Fibroblast of lung (primary cell): ENCODE measurements around the gene NEDD4L.

Source experiments
- EZH2 ChIP-seq: IDR thresholded peaks from 2 replicates; pipeline ENCODE4 v1.5.1; 2012; ENCODE audit warnings: low read length, control low read depth, mild to moderate bottlenecking; ENCODE audit errors: missing control alignments
- TF ChIP-seq, protein P1 (sequence below), 2 donors: IDR thresholded peaks in 1 of 2; conservative IDR thresholded peaks in 1 of 2; 1 replicate in 1 of 2; 2 replicates in 1 of 2; pipeline ENCODE4 v1.5.1; 2011 to 2012; ENCODE audit warnings: low read length in 2 of 2, control low read depth in 1 of 2, inconsistent platforms in 1 of 2, low read depth in 1 of 2, mild to moderate bottlenecking in 1 of 2

GRCh38 chr18:58338141-58338540, 294.1 kb downstream of the NEDD4L start:
- TF ChIP-seq, protein P1, sequence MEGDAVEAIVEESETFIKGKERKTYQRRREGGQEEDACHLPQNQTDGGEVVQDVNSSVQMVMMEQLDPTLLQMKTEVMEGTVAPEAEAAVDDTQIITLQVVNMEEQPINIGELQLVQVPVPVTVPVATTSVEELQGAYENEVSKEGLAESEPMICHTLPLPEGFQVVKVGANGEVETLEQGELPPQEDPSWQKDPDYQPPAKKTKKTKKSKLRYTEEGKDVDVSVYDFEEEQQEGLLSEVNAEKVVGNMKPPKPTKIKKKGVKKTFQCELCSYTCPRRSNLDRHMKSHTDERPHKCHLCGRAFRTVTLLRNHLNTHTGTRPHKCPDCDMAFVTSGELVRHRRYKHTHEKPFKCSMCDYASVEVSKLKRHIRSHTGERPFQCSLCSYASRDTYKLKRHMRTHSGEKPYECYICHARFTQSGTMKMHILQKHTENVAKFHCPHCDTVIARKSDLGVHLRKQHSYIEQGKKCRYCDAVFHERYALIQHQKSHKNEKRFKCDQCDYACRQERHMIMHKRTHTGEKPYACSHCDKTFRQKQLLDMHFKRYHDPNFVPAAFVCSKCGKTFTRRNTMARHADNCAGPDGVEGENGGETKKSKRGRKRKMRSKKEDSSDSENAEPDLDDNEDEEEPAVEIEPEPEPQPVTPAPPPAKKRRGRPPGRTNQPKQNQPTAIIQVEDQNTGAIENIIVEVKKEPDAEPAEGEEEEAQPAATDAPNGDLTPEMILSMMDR (conservative IDR thresholded peaks at IDR 0.05 in 1 of 2, IDR thresholded peaks at IDR 0.05 in 1 of 2; ENCODE audit: low read depth in 1 of 2, low read length in 2 of 2): no peak
- TF ChIP-seq EZH2: no peak
